ENCODE results near the gene PNRC2.

DNA sequence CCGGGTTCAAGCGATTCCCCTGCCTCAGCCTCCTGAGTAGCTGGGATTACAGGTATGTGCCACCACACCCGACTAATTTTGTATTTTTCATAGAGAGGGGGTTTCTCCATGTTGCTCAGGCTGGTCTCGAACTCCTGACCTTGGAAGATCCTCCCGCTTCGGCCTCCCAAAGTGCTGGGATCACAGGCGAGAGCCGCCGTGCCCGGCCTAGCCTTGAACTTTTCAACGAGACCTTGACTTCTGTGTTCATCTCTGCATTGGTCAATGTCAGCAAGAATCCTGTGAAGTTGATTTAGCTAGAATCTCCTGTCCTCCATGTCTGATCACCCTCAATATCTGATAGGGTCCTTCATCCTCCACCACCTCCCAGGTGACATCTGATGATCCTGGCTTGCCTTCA is 35.0 kb upstream of the PNRC2 start:
- TF ChIP-seq, protein P1, sequence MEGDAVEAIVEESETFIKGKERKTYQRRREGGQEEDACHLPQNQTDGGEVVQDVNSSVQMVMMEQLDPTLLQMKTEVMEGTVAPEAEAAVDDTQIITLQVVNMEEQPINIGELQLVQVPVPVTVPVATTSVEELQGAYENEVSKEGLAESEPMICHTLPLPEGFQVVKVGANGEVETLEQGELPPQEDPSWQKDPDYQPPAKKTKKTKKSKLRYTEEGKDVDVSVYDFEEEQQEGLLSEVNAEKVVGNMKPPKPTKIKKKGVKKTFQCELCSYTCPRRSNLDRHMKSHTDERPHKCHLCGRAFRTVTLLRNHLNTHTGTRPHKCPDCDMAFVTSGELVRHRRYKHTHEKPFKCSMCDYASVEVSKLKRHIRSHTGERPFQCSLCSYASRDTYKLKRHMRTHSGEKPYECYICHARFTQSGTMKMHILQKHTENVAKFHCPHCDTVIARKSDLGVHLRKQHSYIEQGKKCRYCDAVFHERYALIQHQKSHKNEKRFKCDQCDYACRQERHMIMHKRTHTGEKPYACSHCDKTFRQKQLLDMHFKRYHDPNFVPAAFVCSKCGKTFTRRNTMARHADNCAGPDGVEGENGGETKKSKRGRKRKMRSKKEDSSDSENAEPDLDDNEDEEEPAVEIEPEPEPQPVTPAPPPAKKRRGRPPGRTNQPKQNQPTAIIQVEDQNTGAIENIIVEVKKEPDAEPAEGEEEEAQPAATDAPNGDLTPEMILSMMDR (IDR thresholded peaks at IDR 0.05; ENCODE audit: borderline replicate concordance, extremely low read depth, low read length, poor library complexity, severe bottlenecking): no peak
- no peak for TF ChIP-seq EZH2 (IDR thresholded peaks at IDR 0.05; ENCODE audit: borderline replicate concordance, low read depth, low read length, severe bottlenecking)

Data from DND-41 (cell line).